ENCODE results near the gene BSDC1. TPM values are rescaled to one million over a fixed set of nuclear protein-coding genes. Genes with fewer than 3 reads are reported as not detected.

The BSDC1 gene
- total RNA-seq, 1 donor from 2014 or later = 75.7 TPM

DNA sequence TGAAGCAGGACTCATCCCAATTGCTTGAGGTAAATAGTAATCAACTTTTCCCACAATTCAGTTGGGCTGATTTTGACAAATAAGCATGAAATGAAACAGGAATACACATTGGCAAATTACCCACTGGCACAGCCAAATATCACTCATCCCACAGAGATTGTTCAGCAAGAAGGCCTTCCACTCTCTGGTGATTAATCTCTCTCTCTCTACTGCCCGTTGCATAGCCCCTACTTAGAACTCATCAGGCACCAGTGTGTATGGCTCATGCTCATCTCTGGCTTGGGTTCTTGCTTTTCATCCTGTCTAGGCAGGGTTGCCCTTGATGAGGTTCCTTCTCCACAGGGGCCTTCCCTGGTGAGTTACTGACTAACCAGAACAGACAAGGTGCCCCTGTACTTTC lies 1.1 kb downstream of the BSDC1 start:
- DNase-seq = peak; percentile 16

DNA sequence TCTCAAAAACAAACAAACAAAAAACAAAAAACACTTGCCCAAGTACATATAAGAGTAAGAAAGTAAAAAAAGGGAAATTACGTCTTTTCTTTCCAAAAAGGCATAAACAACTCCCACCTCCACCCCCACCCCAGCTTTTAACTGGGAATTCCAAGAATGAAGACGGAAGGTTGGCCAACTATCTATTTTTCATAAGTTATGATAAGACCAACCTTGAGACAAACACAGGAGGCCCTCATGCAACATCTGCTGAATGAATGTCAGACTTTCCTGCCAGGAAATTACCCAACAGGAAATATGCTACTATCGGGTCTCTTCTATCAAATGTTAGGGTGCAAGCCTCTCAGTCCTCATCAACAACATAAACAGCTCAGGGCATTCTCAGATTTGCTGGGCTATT lies 1.9 kb downstream of the BSDC1 start:
- DNase-seq = peak; percentile 67

DNA sequence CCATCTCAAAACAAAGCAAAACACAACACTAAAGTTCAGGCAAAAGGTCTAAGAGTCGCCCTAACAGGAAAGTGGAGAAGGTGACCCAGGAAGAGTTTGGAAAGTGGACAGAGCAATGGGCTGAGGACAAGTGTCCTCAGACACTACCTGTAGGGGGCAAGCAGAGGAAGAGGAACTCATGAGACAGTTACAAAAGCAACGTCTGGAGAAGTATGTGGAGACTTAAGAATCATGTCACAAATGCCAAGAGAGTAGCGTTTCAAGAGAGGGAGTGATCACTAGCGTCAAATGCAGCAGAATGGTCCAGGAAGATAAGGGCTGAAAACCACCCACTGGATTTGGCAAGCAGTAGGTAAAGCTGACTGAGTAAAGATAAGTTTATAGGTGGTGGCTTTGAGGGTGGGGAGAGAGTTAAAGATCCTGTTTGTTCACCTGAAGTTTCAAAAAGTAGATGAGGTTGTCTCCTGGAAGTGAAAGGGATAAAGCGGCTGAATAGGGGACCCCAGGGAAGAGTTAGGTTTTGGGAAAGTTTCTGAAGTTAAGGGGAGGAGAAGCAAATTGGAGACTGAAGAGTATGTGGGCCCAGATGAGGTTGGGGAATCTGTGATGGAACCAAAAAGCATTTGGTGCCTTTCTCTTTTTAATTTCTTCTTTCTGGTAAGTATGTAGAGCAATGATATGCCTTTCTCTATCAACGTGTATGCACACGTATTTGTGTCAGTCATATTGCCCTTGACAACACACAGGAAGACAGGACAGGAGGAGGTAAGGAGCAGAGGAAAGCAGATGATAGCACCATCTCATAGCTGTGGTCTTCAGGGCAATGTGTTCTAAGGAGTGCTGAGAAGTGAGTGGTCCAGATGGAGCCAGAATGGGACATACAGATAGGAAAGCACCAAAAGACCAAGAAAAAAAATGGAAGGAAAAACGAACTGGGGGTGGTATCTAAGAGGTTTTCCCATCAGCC lies 3.1 kb downstream of the BSDC1 start:
- DNase-seq = no peak

DNA sequence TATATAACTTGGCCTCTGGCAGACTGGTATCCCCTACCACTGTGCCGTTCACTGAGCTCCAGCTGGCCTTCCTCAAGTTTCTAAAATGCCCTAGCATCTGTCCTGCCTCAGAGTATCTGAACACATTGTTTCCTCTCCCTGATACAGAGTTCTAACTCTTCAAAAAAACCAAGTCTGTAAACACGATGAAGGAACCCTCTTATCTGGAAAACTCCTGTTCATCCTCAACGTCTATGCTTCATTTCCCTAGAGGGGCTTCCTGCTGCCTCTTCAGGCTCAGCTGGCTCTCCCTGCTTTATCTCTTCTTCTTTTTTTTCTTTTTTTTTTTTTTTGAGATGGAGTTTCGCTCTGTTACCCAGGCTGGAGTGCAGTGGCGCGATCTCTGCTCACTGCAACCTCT lies 5.6 kb downstream of the BSDC1 start:
- DNase-seq = no peak

DNA sequence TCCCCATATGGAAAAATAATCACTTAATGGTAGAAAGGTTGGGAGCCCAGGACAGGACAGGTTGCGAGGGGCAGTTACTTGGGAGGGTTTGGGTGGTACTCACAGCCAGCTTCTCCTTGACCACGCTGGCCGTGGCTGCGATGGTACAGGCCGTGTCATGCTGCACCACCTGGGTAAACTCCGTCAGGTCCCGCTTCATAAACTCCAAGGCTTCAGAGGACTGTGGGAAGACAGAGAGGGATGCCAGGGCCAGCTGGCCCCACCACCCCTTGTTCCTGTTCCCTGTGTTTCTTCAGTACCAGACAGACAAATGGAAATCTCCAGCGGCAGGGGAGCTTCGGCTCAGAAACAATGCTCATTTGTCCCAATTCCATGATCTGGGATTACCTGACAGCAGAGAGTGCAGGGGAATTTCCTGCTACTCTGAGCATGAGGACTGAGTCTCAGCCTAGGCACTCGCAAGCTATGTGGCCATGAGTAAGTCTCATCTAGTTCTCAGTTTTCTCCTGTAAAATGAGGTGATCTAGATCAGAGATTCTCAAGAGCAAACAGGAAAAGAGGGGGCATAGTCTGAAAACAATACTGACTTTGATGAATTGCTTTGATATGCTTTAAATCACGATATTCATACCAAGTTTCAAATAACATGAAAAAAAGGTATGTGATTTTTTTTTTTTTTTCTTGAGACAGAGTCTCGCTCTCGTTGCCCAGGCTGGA lies 7.4 kb downstream of the BSDC1 start:
- no peak for DNase-seq

DNA sequence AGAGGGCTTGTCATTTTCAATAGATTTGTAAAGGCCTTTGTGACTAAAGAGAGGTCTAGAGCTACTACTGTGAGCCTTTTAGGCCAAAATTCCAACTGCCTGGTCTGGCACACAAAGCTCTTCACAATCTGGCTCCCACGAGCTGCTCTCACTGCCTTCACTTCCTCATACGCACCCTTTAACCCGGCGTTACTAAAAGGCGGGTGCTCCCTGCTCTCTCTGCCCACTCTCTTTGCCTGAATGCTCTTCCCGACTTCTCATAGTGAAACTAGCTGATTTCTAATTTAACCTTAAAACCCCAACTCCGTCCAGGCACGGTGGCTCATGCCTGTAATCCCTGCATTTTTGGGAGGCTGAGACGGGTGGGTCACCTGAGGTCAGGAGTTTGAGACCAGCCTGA lies 14.2 kb downstream of the BSDC1 start:
- DNase-seq = no peak

DNA sequence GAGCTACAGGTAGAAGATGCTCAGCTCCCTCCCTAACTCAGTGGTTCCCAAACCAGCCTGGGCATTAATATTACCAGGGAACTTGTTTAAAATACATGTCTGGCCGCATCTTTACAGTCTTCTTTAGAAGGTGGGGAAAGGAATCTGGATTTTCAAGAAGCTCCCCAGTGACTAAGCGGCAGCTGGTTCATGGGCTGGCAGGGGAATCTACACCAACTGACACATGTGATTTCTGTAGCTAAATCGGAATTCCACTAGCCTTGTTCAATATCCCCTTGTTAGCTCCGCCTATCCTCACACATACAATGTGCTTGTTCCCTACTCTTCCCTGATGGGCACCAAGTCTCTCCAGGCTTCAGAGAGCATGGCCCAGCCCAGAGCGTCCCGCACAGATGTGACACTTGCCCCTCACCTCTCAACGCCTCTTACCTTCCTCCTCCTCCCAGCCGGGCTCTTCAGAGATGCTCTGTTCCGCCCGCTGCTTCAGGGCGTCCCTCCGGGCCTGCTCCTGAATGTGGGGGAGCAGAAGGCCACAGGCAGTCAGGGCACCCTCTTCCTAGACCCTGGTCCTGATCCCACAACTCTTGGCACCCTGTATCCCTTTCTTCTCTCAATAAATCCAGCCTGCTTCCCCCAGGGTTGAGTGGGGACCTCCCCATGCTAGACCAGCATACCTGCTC lies 16.6 kb downstream of the BSDC1 start:
- DNase-seq = no peak

DNA sequence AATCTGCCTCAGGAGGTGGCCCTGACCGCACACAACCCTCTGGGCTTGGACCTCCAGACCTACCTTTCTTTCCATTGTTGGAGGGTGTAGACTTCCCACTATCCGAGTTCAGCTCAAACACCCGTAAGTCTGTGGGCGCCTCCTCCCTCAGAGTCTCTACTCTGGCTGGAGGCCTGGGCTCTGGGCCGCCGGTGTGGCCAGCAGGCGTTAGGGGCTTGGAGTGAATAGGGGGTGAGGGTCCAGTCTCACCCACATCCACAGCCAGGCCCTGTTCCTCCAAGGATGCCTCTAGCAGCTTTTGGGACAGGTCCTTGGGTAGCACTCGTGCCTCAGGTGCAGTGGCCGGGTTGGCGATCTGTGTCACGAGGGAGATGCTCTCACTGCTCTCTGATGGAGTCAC lies 18.0 kb downstream of the BSDC1 start:
- no peak for DNase-seq

DNA sequence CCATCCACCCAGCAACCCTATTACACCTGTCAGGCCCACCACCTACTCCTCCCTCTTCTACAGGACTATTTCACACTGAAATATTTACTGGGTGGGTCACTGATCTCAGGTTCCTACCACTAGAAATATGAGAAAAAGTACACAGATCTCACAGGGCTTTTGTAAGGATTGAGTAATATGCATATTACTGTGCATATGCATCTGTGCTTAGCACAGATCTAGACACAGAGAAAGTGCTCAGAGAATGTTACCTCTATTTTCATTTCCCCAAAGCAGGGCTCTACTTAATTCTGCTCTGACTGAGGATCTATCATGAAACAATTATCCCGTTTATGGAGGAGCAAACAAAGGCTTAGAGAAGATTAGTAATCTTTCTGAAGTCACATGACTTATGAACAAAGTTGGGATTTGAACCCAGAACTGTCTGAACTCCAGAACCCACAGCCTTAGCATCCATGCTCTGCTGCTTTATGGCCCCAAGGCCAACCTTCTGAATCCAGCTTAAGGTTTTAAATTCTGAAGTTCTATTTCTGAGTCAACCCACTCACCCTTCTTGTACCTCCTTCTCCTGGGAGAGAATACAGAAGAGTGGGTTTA lies 20.1 kb downstream of the BSDC1 start:
- no peak for DNase-seq

DNA sequence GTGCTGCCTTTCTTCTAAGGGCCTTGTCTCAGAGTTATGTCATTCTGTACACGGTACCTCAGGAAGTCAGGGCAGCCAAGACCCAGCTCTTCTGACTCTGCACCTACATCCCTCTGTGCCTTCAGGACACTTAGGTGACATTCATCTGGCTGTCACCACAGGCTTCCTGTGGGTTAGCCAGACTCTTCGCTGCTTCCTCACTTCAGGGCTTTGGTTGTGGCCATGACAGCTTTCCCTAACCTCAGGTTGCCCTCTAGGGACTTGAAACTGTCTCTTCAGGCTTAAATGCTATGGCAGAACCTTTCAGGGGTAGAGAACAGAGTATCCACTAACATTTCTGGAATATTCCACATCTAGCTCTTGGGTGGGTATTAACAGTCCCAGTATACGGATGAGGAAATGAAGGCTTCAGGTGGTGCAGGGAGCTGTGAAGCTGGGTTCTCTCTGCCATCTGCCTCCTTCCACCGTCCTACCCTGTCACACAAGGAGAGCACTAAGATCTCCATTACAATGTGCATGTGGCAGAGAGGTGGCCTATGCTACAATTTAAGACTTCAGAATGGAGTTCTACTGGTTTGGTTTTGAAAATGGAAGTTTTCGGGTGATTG lies 22.0 kb downstream of the BSDC1 start:
- peak; percentile 22 for DNase-seq

DNA sequence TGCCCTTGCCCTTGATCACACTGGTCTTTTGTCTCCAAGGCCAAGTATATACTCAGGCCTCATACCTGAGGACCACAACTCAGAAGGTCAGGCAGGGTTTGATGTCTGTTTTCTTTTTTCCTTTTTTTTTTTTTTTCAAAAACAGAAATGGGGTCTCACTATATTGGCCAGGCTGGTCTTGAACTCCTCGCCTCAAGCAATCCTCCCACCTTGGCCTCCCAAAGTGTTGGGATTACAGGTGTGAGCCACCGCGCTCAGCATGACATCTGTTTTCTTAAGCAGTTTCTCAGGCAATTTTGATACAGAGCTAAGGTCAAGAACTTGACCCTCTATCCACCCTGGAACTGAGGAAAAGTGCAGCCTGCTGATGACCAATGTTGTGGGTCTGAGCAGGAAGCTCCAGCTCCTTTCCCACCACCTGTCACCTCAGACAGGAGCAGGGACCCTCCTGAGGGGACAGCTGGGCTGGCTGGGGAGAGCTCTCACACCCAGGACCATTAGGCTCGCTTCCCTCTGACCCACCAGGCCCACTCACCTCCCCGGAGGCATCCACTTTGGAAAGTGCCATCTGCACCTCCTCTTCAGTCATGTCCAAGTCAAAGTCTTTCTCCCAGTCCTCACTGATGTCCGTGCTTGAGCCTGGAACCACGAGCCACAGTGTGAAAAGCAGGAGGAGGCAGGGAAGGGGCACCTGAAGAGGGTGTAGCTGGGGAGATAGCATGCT lies 26.2 kb downstream of the BSDC1 start:
- no peak for DNase-seq

DNA sequence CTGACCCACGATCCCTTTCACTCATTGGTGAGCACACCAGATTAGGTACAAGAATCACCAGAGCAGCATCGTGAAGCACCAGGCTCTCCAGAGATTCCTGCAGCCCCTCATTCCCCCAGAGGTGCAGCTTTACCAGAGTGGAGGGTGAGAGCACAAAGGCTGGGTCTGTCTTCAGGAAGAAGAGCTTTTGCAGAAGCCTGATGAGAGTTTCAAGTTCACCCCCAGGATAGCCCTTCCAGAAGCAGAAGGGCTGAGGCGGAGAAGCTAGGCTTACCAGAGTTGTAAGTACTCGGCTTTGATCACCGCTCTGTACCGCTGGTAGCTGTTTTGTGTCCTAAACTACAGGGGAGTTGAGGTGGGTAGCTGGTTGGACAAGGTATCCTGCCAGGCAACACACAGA lies 28.8 kb downstream of the BSDC1 start:
- no peak for DNase-seq

DNA sequence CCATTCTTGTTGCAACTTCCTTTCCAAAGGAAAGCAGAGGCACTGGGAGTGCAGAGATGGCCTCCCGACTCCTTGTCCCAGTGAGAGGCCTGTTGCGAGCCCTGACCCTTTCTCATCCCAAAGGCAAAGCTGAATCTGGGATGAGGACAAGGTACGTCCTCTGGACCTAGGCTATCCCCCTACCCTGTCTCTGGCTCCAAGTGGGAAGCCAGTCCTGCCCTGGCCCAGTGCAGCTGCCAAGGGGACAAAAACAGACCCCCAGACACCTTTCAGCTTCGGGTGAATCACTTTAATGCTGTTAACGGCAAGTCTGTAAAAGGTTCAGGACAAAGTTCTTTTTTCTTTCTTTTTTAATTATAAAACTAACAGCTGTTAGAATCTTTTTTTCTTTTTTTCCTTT lies 29.4 kb downstream of the BSDC1 start:
- no peak for DNase-seq

DNA sequence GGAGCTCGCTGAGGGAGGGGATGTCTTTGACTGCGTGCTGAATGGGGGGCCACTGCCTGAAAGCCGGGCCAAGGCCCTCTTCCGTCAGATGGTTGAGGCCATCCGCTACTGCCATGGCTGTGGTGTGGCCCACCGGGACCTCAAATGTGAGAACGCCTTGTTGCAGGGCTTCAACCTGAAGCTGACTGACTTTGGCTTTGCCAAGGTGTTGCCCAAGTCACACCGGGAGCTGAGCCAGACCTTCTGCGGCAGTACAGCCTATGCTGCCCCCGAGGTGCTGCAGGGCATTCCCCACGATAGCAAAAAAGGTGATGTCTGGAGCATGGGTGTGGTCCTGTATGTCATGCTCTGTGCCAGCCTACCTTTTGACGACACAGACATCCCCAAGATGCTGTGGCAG lies 30.5 kb downstream of the BSDC1 start:
- no peak for DNase-seq

DNA sequence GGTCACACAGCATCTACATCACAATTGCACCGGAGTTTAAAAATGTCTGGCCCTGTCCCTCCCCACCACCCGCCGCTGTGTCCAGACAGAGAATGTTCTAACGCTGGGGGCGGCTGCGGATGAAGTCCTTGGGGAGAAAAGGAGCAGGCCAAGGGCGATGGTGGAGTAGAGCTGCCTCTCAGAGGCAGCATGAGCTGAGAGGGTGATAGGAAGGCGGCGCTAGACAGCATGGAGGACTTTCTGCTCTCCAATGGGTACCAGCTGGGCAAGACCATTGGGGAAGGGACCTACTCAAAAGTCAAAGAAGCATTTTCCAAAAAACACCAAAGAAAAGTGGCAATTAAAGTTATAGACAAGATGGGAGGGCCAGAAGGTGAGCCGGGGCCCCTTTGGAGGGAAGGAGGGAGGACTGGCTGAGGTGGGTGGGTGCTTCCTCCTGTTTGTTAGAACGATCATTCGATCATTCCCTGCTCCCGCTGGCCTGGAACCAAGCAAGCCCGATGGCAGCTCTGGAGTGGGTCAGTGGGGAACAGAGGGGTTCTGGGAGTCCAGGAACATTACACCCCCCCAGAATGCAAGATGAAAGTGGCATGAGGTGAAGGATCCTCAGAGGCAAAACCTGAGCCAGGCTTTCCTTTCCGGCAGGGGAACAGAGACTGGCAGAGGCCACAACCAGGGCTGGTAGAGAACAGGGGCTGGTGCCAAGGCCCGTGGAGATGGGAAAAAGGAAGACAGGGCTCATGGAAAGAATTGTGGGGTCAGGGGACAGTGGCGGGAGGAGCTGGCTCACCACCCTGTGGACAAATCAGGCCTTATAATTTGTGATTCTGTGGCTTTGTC lies 31.5 kb downstream of the BSDC1 start, which contains the start of the genes FAM229A and TSSK3:
FAM229A (minus strand) TSS at position 12 of the 840 bp plus-strand sequence. CDS start 394 bp downstream, outside the sequence.
TSSK3 (plus strand) TSS at position 66 of the 840 bp plus-strand sequence; CDS start at position 229, 163 bp downstream.
- DNase-seq = no peak

DNA sequence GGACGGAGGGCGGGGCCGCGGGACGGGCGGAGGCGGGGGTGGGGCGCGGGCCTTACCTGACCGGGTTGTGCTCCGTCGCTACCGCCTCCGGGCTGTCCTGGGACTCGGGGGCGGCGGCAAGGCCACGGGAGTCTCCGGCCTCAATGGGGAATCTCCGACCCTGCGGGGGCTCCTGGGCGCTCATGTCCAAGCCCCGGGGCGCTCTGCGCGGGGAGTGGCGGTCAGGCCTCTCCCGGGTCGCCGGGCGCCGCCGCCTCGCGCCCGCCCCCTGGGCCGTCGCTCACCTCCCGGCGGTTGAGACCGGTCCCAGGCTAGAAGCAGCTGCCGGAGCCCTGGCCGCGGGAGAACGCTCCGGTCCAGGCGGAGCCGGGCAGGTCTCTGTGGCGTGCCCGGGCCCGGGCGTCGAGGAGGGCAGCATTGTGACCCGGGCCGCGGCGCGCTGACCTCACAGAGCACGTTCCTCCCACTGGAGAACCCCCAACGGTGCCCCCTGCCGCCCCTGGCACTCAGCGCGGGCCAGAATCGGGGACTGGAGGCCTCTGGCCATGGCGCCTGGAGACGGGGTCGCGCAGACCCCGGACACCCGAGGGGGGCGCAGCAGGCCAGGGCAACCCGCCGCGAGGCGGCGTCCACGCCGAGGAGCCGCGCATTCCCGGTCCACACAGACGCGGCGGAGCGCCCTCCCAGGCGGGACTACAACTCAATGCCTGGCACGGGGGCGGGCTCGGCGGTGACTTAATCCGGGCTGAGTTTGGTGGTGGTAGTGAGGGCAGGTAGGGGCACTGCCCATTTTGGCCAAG lies 32.4 kb downstream of the BSDC1 start:
- DNase-seq = peak; percentile 67

DNA sequence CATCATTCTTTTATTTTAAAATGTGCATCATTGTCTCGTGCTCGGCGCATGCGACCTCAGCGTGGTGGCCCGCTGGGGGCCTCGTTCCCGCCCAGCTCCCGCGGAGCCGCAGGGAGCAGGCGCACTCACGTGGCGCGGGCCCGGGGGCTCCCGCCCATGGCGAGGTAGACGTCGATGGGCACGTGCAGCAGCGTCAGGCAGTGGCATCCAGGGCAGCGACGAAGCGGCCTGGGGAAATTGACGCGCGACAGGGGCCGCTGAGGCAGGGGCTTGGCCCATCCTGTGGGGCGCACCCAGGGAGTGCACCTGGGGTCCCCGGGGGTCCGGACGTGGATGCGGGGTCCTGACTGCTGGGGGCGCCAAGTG lies 33.0 kb downstream of the BSDC1 start:
- no peak for DNase-seq

DNA sequence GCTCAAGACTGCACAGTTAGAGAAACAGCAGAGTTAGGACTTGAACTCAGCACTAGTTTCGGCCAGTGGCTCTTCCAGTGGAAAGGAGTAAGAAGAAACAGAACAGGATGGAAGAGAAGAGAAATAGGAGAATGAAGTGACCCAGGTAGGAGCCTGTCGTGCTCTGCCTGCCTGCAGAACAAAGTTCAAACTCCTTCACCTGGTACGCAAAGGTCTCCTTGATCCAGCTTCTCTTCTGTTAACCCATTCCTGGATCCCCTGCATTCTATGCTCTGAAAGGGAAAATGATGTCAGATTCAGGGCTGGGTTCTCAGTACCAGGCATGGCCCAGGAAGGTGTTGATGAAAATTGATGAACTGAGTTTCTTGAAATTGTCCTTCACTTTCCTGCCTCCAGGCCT lies 35.8 kb downstream of the BSDC1 start:
- DNase-seq = no peak

DNA sequence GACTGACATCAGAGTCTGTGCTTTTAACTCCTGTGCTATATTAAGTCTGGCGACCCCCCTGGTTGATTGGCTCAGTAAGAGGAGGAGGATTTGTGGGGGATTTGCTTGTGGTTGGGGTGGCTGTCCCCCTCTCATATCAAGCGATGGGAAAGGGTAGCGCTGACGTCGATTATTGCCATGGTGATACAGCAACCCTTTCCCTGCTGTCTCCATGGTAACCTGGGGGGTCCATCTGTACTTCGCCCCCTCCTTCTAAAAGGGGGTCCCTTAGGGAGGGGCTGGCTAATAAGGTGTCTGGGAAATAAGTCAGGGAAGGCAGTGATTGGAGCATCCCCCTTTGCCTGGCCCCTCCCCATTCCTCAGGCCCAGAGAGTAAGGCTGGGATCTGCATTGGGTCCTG lies 36.6 kb downstream of the BSDC1 start:
- DNase-seq = no peak

DNA sequence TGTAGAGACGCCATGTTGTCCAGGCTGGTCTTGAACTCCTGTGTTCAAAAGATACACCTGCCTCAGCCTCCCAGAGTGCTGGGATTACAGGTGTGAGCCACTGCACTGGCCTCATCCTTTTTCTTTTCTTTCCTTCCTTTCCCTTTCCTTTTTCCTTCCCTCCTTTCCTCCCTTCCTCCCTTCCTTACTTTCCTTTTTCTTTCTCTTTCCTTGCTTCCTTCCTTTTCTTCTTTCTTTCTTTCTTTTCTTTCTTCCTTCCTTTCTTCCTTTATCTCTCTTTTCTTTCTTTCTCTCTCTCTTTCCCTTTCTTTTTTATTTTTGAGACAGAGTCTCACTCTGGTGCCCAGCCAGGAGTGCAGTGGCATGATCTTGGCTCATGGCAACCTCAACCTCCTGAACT lies 37.8 kb downstream of the BSDC1 start:
- DNase-seq = no peak
